DND-41 (cell line): ENCODE data around the gene EIF3CL.
"Not testable (repeated sequence)": the region's sequence is repeated elsewhere in the genome, so short reads cannot be mapped to it uniquely, and the experiment has no call there.

Experiments used
- ATAC-seq: fragments of 200-7000 bp; cut with Tn5 transposase; 3 replicates; pipeline ENCODE4 v1.9.1; 2021; ENCODE audit warnings: low read depth; ENCODE audit not compliant: insufficient read depth
- DNase-seq: peaks from one replicate; pipeline ENCODE4 v3.0.0-alpha.2; 2020
- H2AFZ ChIP-seq: 2 replicates; pipeline ENCODE4 v1.6.0; 2012; ENCODE audit warnings: low read depth, low read length
- H3K27ac ChIP-seq: 2 replicates; pipeline ENCODE4 v1.5.1; 2012; ENCODE audit warnings: low read length, inconsistent platforms
- H3K27me3 ChIP-seq: fragments of 200-600 bp; sonication (generic); 2 replicates; pipeline ENCODE4 v1.6.0; 2012; ENCODE audit warnings: low read length, mild to moderate bottlenecking, inconsistent platforms; ENCODE audit not compliant: insufficient read depth, poor library complexity
- H3K36me3 ChIP-seq: 2 replicates; pipeline ENCODE4 v1.5.1; 2012; ENCODE audit warnings: low read length, inconsistent platforms; ENCODE audit not compliant: insufficient read depth
- H3K4me1 ChIP-seq: 2 replicates; pipeline ENCODE4 v1.5.1; 2012; ENCODE audit warnings: mild to moderate bottlenecking, low read length; ENCODE audit not compliant: insufficient read depth
- H3K4me2 ChIP-seq: 2 replicates; pipeline ENCODE4 v1.6.0; 2012; ENCODE audit warnings: mild to moderate bottlenecking, moderate library complexity, low read length, inconsistent platforms; ENCODE audit not compliant: insufficient read depth
- H3K4me3 ChIP-seq, 2 experiments: fragments of 200-600 bp in 1 of 2; shearing (Covaris generic) in 1 of 2; 2 replicates each; pipeline ENCODE4 v1.5.1; 2012 to 2016; ENCODE audit warnings: inconsistent platforms in 2 of 2, low read length in 2 of 2, mild to moderate bottlenecking in 2 of 2, low read depth in 1 of 2, moderate library complexity in 1 of 2
- H3K79me2 ChIP-seq: 2 replicates; pipeline ENCODE4 v1.6.0; 2012; ENCODE audit warnings: low read length, inconsistent platforms; ENCODE audit not compliant: insufficient read depth
- H3K9ac ChIP-seq: 2 replicates; pipeline ENCODE4 v1.6.0; 2012; ENCODE audit warnings: low read depth, mild to moderate bottlenecking, inconsistent platforms, low read length, moderate library complexity
- H3K9me3 ChIP-seq: 2 replicates; pipeline ENCODE4 v1.5.1; 2012; ENCODE audit warnings: low read length, moderate library complexity, mild to moderate bottlenecking, inconsistent platforms; ENCODE audit not compliant: insufficient read depth, severe bottlenecking
- H4K20me1 ChIP-seq: 2 replicates; pipeline ENCODE4 v1.6.0; 2012; ENCODE audit warnings: low read length; ENCODE audit not compliant: insufficient read depth

The EIF3CL gene

GRCh38 chr16:28403220-28404072, at the start of gene EIF3CL:
EIF3CL (minus strand) TSS chr16:28403841; CDS start chr16:28403618, 223 bp downstream.
- not testable (repeated sequence) for H2AFZ ChIP-seq, H3K27ac ChIP-seq, H3K36me3 ChIP-seq, H3K9me3 ChIP-seq, DNase-seq, H3K27me3 ChIP-seq, H3K79me2 ChIP-seq, H3K4me1 ChIP-seq, H4K20me1 ChIP-seq
- Histone ChIP-seq H3K9ac (peak within 1 kb of the TSS; percentile 45), H3K4me3 (peak within 1 kb of the TSS in 1 of 2 experiments; percentile 57; a peak in 3 of 4 replicates), H3K4me2 (peak within 1 kb of the TSS; percentile 60)
- ATAC-seq: peak; percentile 99

GRCh38 chr16:28447081-28447480, 43.4 kb upstream of the EIF3CL start:
- not testable (repeated sequence) for H3K4me2 ChIP-seq, DNase-seq, H3K9me3 ChIP-seq, H3K27ac ChIP-seq, H3K27me3 ChIP-seq, H4K20me1 ChIP-seq, H3K9ac ChIP-seq, H2AFZ ChIP-seq, H3K36me3 ChIP-seq, H3K4me1 ChIP-seq, H3K4me3 ChIP-seq, H3K79me2 ChIP-seq
- ATAC-seq: peak; percentile 74

GRCh38 chr16:28446388-28446787, 42.7 kb upstream of the EIF3CL start:
- H3K9ac ChIP-seq, H3K4me3 ChIP-seq, H3K27ac ChIP-seq, H3K36me3 ChIP-seq, H3K27me3 ChIP-seq, ATAC-seq, H3K9me3 ChIP-seq, H4K20me1 ChIP-seq, H2AFZ ChIP-seq, H3K4me2 ChIP-seq, DNase-seq, H3K4me1 ChIP-seq, H3K79me2 ChIP-seq: not testable (repeated sequence)

- H3K27me3 ChIP-seq, H3K36me3 ChIP-seq, H3K9me3 ChIP-seq, H3K9ac ChIP-seq, H2AFZ ChIP-seq, H3K4me1 ChIP-seq, H3K79me2 ChIP-seq, H4K20me1 ChIP-seq, H3K4me3 ChIP-seq, H3K4me2 ChIP-seq, ATAC-seq, H3K27ac ChIP-seq, DNase-seq: not testable (repeated sequence)
Measured at GRCh38 chr16:28443943-28444342, 40.3 kb upstream of the EIF3CL start.

GRCh38 chr16:28438899-28439298, 35.3 kb upstream of the EIF3CL start:
- DNase-seq, H3K4me3 ChIP-seq, H3K9ac ChIP-seq, ATAC-seq, H4K20me1 ChIP-seq, H3K4me2 ChIP-seq, H3K79me2 ChIP-seq, H2AFZ ChIP-seq, H3K27ac ChIP-seq, H3K36me3 ChIP-seq, H3K27me3 ChIP-seq, H3K4me1 ChIP-seq, H3K9me3 ChIP-seq: not testable (repeated sequence)

- H3K9me3 ChIP-seq, ATAC-seq, H3K36me3 ChIP-seq, H3K4me2 ChIP-seq, H3K4me1 ChIP-seq, H3K79me2 ChIP-seq, H3K27ac ChIP-seq, H3K9ac ChIP-seq, H3K27me3 ChIP-seq, DNase-seq, H2AFZ ChIP-seq, H3K4me3 ChIP-seq, H4K20me1 ChIP-seq: not testable (repeated sequence)
Measured at GRCh38 chr16:28435340-28435739, 31.7 kb upstream of the EIF3CL start.

- not testable (repeated sequence) for H4K20me1 ChIP-seq, H3K4me1 ChIP-seq, H3K9ac ChIP-seq, H2AFZ ChIP-seq, H3K27me3 ChIP-seq, H3K36me3 ChIP-seq, DNase-seq, H3K4me2 ChIP-seq, H3K9me3 ChIP-seq, H3K79me2 ChIP-seq, H3K4me3 ChIP-seq, H3K27ac ChIP-seq
- ATAC-seq: peak; percentile 97
Measured at GRCh38 chr16:28426060-28426680, 22.5 kb upstream of the EIF3CL start.

GRCh38 chr16:28421071-28421750, 17.6 kb upstream of the EIF3CL start:
- H3K4me2 ChIP-seq, H3K36me3 ChIP-seq, H3K27ac ChIP-seq, H3K9ac ChIP-seq, H3K9me3 ChIP-seq, H3K79me2 ChIP-seq, H3K4me1 ChIP-seq, H2AFZ ChIP-seq, H3K27me3 ChIP-seq, ATAC-seq, H3K4me3 ChIP-seq, H4K20me1 ChIP-seq, DNase-seq: not testable (repeated sequence)
